Rectal smooth muscle tissue (tissue), 1 donor: ENCODE results near the gene HS3ST3A1.

ENCODE experiments used
- H3K27ac ChIP-seq: one replicate; pipeline ENCODE4 v1.7.0; 2013; ENCODE audit warnings: low read depth, low read length, inconsistent platforms
- H3K27me3 ChIP-seq: one replicate; pipeline ENCODE4 v1.7.0; 2013; ENCODE audit warnings: low read length; ENCODE audit not compliant: control insufficient read depth, insufficient read depth
- H3K36me3 ChIP-seq: one replicate; pipeline ENCODE4 v1.7.0; 2013; ENCODE audit warnings: low read length; ENCODE audit not compliant: control insufficient read depth, insufficient read depth
- H3K4me1 ChIP-seq: one replicate; pipeline ENCODE4 v1.7.0; 2013; ENCODE audit warnings: low read length; ENCODE audit not compliant: control insufficient read depth, insufficient read depth
- H3K4me3 ChIP-seq: one replicate; pipeline ENCODE4 v1.7.0; 2013; ENCODE audit warnings: low read length
- H3K9ac ChIP-seq: one replicate; pipeline ENCODE4 v1.7.0; 2013; ENCODE audit warnings: low read length

HS3ST3A1 gene

DNA sequence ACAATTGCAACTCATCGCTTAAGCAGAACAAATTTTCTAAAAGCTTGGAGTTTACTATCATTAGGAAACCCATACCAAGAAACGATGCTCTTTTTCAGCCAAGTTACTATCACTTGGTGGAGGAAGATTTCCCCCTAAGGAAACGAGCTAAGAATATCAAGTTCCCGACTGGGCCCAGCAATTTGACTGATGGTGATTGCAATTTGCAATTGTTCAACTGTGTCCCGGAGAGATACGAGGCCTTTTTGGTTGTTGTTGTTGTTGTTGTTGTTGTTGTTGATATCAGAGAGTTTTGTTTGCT is 6.2 kb downstream of the HS3ST3A1 start:
- H3K36me3 ChIP-seq: no peaks in the 10 kb centered on the region
- H3K27ac ChIP-seq: no peak overlapping the region
- no peak overlapping the region for H3K4me3 ChIP-seq
- no peak overlapping the region for H3K9ac ChIP-seq
- H3K27me3 ChIP-seq: peaks cover 3% of the 10 kb centered on the region
- H3K4me1 ChIP-seq: no peaks in the 10 kb centered on the region

DNA sequence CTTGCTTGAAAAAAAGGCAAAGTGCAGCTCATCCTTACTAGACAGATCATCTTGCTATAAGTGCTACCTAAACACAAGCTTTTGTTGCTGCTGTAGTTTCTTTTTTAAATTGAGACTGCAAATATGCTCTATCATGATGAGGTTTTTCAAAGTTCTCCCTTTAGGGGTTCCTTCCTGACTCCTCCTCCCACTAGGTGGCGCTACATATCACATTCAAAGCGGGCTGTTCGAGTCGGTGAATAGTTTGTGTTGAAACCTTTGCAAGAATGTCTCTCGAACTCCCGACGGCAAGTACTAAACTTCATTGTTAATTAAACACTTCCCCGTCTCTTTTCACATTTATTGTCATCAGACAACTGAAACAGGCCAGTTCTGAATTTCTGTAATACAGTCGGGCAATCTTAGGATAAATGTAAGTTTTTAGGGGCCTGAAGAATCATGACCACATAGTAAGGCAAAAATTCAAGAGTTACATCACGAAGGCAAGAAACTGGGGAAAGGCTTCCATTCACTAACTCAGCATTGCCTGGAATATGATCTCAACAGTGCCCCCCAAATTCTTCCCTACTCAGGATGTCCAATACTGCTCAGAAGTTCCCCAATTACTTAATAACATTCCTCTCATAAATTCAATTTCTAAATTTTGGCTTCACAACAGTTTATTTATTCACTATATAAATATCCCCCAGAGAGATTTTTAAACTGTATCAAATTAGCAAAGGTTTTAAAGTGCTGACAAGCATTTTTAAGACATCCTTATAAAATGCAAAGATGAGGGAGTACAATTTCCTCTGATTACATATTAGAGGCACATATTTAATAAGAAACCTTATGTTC is 6.7 kb downstream of the HS3ST3A1 start:
- no peak overlapping the region for H3K27ac ChIP-seq
- H3K4me1 ChIP-seq: no peaks in the 10 kb centered on the region
- no peaks in the 10 kb centered on the region for H3K27me3 ChIP-seq
- H3K4me3 ChIP-seq: no peak overlapping the region
- H3K9ac ChIP-seq: no peak overlapping the region
- no peaks in the 10 kb centered on the region for H3K36me3 ChIP-seq

GRCh38 chr17:13594310-13594709 is 7.4 kb downstream of the HS3ST3A1 start:
- Histone ChIP-seq H3K27me3 (no peaks in the 10 kb centered on the region), H3K4me1 (no peaks in the 10 kb centered on the region), H3K9ac (no peak overlapping the region), H3K4me3 (no peak overlapping the region), H3K27ac (no peak overlapping the region), H3K36me3 (no peaks in the 10 kb centered on the region)

GRCh38 chr17:13593757-13594156 is 8.0 kb downstream of the HS3ST3A1 start:
- H3K4me1 ChIP-seq: no peaks in the 10 kb centered on the region
- no peak overlapping the region for H3K9ac ChIP-seq
- H3K27ac ChIP-seq: no peak overlapping the region
- no peak overlapping the region for H3K4me3 ChIP-seq
- no peaks in the 10 kb centered on the region for H3K27me3 ChIP-seq
- H3K36me3 ChIP-seq: no peaks in the 10 kb centered on the region

DNA sequence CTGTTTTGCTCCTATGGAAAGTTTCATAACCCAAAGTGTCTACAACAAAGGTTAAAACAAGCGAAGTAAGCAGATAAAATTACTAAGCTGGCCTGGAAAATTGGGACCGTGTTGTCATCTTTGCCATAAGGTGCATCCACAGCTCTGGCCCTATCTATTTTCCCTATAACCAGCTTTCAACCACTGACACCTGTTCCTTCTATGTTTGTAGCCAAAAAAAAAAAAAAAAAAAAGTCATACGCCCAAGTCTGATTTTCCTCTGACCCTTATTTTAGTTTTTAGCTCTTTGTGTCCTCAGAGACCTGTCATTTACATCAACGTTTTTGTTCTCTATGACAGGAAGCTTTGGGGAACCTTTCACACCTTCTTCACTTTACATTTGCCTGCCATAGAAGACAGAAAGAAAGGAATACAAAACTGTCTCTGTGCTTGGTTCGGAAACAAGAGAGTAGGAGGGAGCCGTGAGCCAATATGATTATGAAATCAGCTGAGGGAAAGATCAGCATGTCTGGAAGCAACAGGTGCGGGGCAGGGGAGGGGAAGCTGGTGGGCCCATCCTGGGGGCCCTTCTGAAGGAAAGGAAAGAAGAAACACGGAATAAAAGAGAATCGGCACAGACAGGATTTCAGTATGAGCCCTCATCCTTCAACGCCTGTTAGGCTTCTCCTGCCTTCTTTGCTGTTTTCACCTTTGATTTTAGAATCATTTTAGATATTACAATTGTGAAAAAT is 8.5 kb downstream of the HS3ST3A1 start:
- Histone ChIP-seq H3K4me3 (no peak overlapping the region), H3K9ac (no peak overlapping the region), H3K27ac (no peak overlapping the region), H3K27me3 (no peaks in the 10 kb centered on the region), H3K36me3 (no peaks in the 10 kb centered on the region), H3K4me1 (no peaks in the 10 kb centered on the region)

GRCh38 chr17:13592427-13592826 is 9.3 kb downstream of the HS3ST3A1 start:
- Histone ChIP-seq H3K36me3 (no peaks in the 10 kb centered on the region), H3K27ac (no peak overlapping the region)

GRCh38 chr17:13590441-13590840 is 11.3 kb downstream of the HS3ST3A1 start:
- Histone ChIP-seq H3K27ac (no peak overlapping the region), H3K4me1 (no peaks in the 10 kb centered on the region), H3K9ac (no peak overlapping the region), H3K36me3 (no peaks in the 10 kb centered on the region), H3K4me3 (no peak overlapping the region), H3K27me3 (no peaks in the 10 kb centered on the region)

More at GRCh38 chr17:13592427-13592826, 9.3 kb downstream of the HS3ST3A1 start:
- Histone ChIP-seq H3K4me1 (no peaks in the 10 kb centered on the region), H3K27me3 (no peaks in the 10 kb centered on the region), H3K4me3 (no peak overlapping the region), H3K9ac (no peak overlapping the region)

DNA sequence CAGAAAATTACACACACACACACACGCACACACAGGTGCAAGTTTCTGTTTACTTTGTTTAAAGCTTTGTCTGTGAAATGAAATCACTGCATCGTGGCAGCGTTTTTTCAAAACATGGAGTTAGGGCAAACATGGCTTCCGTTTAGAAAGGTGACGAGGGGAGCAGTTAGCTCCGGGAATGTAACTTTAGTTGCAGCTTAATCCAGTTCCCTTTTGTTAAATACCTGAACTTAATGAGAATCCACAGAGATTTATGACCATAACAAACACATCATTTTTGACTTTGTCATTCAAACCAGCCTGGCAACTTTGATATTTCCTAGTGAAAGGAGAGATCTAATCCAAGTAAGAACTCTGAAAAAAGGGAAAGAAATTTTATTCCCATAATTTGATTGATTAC is 12.1 kb downstream of the HS3ST3A1 start:
- H3K36me3 ChIP-seq: no peaks in the 10 kb centered on the region
- H3K27ac ChIP-seq: no peak overlapping the region

GRCh38 chr17:13587487-13588338 is 14.0 kb downstream of the HS3ST3A1 start:
- Histone ChIP-seq H3K4me1 (no peaks in the 10 kb centered on the region), H3K4me3 (no peak overlapping the region), H3K27me3 (no peaks in the 10 kb centered on the region), H3K27ac (no peak overlapping the region), H3K9ac (no peak overlapping the region), H3K36me3 (no peaks in the 10 kb centered on the region)

More for the DNA sequence above, 12.1 kb downstream of the HS3ST3A1 start:
- H3K4me3 ChIP-seq: no peak overlapping the region
- no peaks in the 10 kb centered on the region for H3K27me3 ChIP-seq
- no peak overlapping the region for H3K9ac ChIP-seq
- H3K4me1 ChIP-seq: no peaks in the 10 kb centered on the region

GRCh38 chr17:13584701-13585080 is 17.0 kb downstream of the HS3ST3A1 start:
- H3K36me3 ChIP-seq: no peaks in the 10 kb centered on the region
- no peaks in the 10 kb centered on the region for H3K4me1 ChIP-seq
- no peaks in the 10 kb centered on the region for H3K27me3 ChIP-seq
- no peak overlapping the region for H3K27ac ChIP-seq
- no peak overlapping the region for H3K9ac ChIP-seq
- H3K4me3 ChIP-seq: no peak overlapping the region

DNA sequence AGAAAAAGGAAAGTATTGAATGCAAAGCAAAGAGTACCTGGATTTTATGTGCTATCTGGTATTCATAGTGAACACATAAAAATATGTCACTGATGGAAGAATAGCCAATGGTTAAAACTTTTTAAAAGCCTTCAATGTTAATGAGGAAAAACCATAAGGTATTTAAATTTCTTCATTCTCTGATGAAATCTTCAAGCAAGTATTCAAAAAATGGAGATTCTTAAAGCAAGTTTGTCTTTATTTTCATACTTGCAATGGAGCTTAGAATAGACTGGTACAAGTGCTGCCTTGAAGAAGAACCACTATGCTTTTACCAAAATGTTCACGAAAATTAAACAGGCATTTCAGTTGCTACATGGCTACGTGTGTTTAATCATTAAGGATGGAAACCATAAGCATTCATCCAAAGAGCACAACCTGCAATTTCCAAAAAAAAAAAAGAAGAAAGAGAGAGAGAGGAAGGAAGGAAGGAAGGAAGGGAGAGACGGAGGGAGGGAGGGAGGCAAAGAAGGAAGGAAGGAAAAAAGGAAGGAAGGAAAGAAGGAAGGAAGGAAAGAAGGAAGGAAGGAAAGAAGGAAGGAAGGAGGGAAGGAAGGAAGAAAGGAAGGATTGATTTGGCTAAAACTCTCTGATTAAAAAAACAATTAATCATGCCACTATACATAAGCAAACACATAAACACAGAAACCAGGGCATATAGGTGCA is 17.6 kb downstream of the HS3ST3A1 start:
- H3K27ac ChIP-seq: no peak overlapping the region
- no peaks in the 10 kb centered on the region for H3K4me1 ChIP-seq
- H3K36me3 ChIP-seq: no peaks in the 10 kb centered on the region
- no peak overlapping the region for H3K9ac ChIP-seq
- no peaks in the 10 kb centered on the region for H3K27me3 ChIP-seq
- no peak overlapping the region for H3K4me3 ChIP-seq
